HepG2 (cell line): ENCODE data around the gene HPCAL1. TPM values are rescaled to one million over a fixed set of nuclear protein-coding genes. Genes with fewer than 3 reads are reported as not detected.

Source experiments
- ATAC-seq: fragments of 200-7000 bp; cut with Tn5 transposase; 3 replicates; pipeline ENCODE4 v1.9.1; 2020; ENCODE audit warnings: mild to moderate bottlenecking, moderate library complexity
- BruUV-seq: library from RNA; stranded (reverse); fragments of 400-500 nt; replicated peaks from 2 replicates; lab custom pipeline; 2021; lab: Mats Ljungman, UMichigan
- CTCF ChIA-PET: fragments of 300-600 bp; formaldehyde crosslinking; extraction: SDS; loops from one replicate; lab custom pipeline; 2021; ENCODE audit warnings: low total read pairs, inconsistent platforms, low intra/inter-chr PET ratio; lab: Yijun Ruan, JAX
- POLR2A ChIA-PET: fragments of 350-600 bp; sonication (Branson Sonifier 250); formaldehyde crosslinking; loops from one replicate; lab custom pipeline; 2020; ENCODE audit warnings: antibody characterized with exemption, inconsistent platforms; lab: Yijun Ruan, JAX
- DNase-seq: peaks from one replicate; pipeline ENCODE4 v3.0.0-alpha.2; 2015; ENCODE audit warnings: low spot score
- FAIRE-seq: peaks from 3 replicates; lab custom pipeline; 2011; peaks lifted over from hg19 to GRCh38; lab: Jason Lieb, UNC
- H2AFZ ChIP-seq: one replicate; pipeline ENCODE4 v1.6.1; 2011; ENCODE audit warnings: low read length, inconsistent platforms
- H3K27ac ChIP-seq: fragments of 300-600 bp; 3 replicates; pipeline ENCODE4 v1.8.0; 2011; ENCODE audit warnings: mixed run types, mild to moderate bottlenecking, mixed read lengths, low read length, inconsistent platforms; ENCODE audit not compliant: insufficient read depth; ENCODE audit errors: extremely low read length
- H3K27me3 ChIP-seq, 2 experiments: fragments of 200-600 bp in 1 of 2; 2 replicates in 1 of 2; 3 replicates in 1 of 2; pipeline versions ENCODE4 v1.6.0 to v1.8.0; 2011; ENCODE audit warnings: low read length in 2 of 2, mild to moderate bottlenecking in 2 of 2, moderate library complexity in 2 of 2, inconsistent platforms in 1 of 2; ENCODE audit not compliant: insufficient read depth in 2 of 2, control insufficient read depth in 1 of 2
- H3K36me3 ChIP-seq, 2 experiments: fragments of 200-600 bp in 1 of 2; replicated peaks in 1 of 2; 2 replicates in 1 of 2; 3 replicates in 1 of 2; pipeline versions ENCODE4 v1.5.1 to v1.8.0; 2011; ENCODE audit warnings: low read length in 2 of 2, inconsistent platforms in 1 of 2; ENCODE audit not compliant: insufficient read depth in 2 of 2, control insufficient read depth in 1 of 2
- H3K4me1 ChIP-seq: 2 replicates; pipeline ENCODE4 v1.5.1; 2012; ENCODE audit warnings: low read length, inconsistent platforms; ENCODE audit not compliant: insufficient read depth
- H3K4me2 ChIP-seq: 2 replicates; pipeline ENCODE4 v1.6.0; 2011; ENCODE audit warnings: low read depth, low read length, inconsistent platforms
- H3K4me3 ChIP-seq, 3 experiments: fragments of 200-600 bp in 1 of 3; sonication (generic), shearing (Covaris generic) in 1 of 3; replicated peaks in 1 of 3; 2 replicates each; pipeline ENCODE4 v1.5.1; 2011 to 2016; ENCODE audit warnings: low read length in 3 of 3, inconsistent platforms in 2 of 3, low read depth in 2 of 3, mild to moderate bottlenecking in 2 of 3, control low read depth in 1 of 3, mixed read lengths in 1 of 3; ENCODE audit not compliant: insufficient read depth in 1 of 3
- H3K79me2 ChIP-seq: one replicate; pipeline ENCODE4 v1.6.1; 2011; ENCODE audit warnings: low read length, inconsistent platforms; ENCODE audit not compliant: insufficient read depth
- H3K9ac ChIP-seq: 2 replicates; pipeline ENCODE4 v1.6.0; 2011; ENCODE audit warnings: mild to moderate bottlenecking, low read depth, low read length, inconsistent platforms; ENCODE audit not compliant: insufficient read depth
- H3K9me3 ChIP-seq: 2 replicates; pipeline ENCODE4 v1.5.1; 2012; ENCODE audit warnings: mild to moderate bottlenecking, low read length
- H4K20me1 ChIP-seq: 2 replicates; pipeline ENCODE4 v1.6.0; 2011; ENCODE audit warnings: inconsistent platforms, mild to moderate bottlenecking, low read length, moderate library complexity; ENCODE audit not compliant: insufficient read depth
- MIER2 ChIP-seq: IDR thresholded peaks from 2 replicates; pipeline ENCODE4 v1.6.1; 2016; ENCODE audit warnings: missing biosample characterization, missing genetic modification reagents
- SAFB2 ChIP-seq: sonication (generic); formaldehyde crosslinking; IDR thresholded peaks from 2 replicates; pipeline ENCODE4 v1.5.1; 2020; ENCODE audit warnings: missing genetic modification reagents, low read depth, mild to moderate bottlenecking, borderline replicate concordance
- SP1 ChIP-seq, 2 experiments: fragments of 450-650 bp in 1 of 2; sonication (generic) in 1 of 2; formaldehyde crosslinking in 1 of 2; IDR thresholded peaks; 2 replicates each; pipeline versions ENCODE4 v1.4.0 to v1.6.1; 2016 to 2020; ENCODE audit warnings: missing genetic modification reagents in 1 of 2
- TAF1 ChIP-seq: sonication (generic); formaldehyde crosslinking; IDR thresholded peaks from 2 replicates; pipeline ENCODE4 v1.4.0; 2020; ENCODE audit warnings: missing genetic modification reagents
- TMF1 ChIP-seq: sonication (generic); formaldehyde crosslinking; IDR thresholded peaks from 2 replicates; pipeline ENCODE4 v1.8.1; 2022; ENCODE audit warnings: low read depth, missing genetic modification reagents
- UBTF ChIP-seq: sonication (generic); formaldehyde crosslinking; IDR thresholded peaks from 2 replicates; pipeline ENCODE4 v1.4.0; 2020; ENCODE audit warnings: mild to moderate bottlenecking, missing genetic modification reagents
- ZFP91 ChIP-seq: sonication (generic); formaldehyde crosslinking; IDR thresholded peaks from 2 replicates; pipeline ENCODE4 v1.9.0; 2022; ENCODE audit warnings: missing genetic modification reagents, mild to moderate bottlenecking, borderline replicate concordance
- ZNF451 ChIP-seq: sonication (generic); formaldehyde crosslinking; IDR thresholded peaks from 2 replicates; pipeline ENCODE4 v1.5.0; 2020; ENCODE audit warnings: mild to moderate bottlenecking, missing genetic modification reagents
- ZNF563 ChIP-seq: sonication (generic); formaldehyde crosslinking; IDR thresholded peaks from 2 replicates; pipeline ENCODE4 v1.8.0; 2022; ENCODE audit warnings: mild to moderate bottlenecking, moderate library complexity, missing genetic modification reagents
- ZNF564 ChIP-seq: sonication (generic); formaldehyde crosslinking; IDR thresholded peaks from 2 replicates; pipeline ENCODE4 v1.8.1; 2023; ENCODE audit warnings: mild to moderate bottlenecking, missing genetic modification reagents
- ZNF607 ChIP-seq: sonication (generic); formaldehyde crosslinking; IDR thresholded peaks from 2 replicates; pipeline ENCODE4 v1.5.1; 2020; ENCODE audit warnings: missing genetic modification reagents, mild to moderate bottlenecking, borderline replicate concordance
- ZNF616 ChIP-seq: sonication (generic); formaldehyde crosslinking; IDR thresholded peaks from 2 replicates; pipeline ENCODE4 v1.5.0; 2020; ENCODE audit warnings: low read depth, mild to moderate bottlenecking, missing genetic modification reagents
- ZNF678 ChIP-seq: sonication (generic); formaldehyde crosslinking; IDR thresholded peaks from 2 replicates; pipeline ENCODE4 v1.4.0; 2020; ENCODE audit warnings: mild to moderate bottlenecking, missing genetic modification reagents
- WGBS: methylation state at CpG from one replicate; pipeline ENCODE4 v1.1.6; 2017; ENCODE audit warnings: low lambda C conversion rate; 5-methylcytosine and 5-hydroxymethylcytosine counted together
- in situ Hi-C: cut with HindIII; loops from 2 replicates; pipeline ENCODE4 v1.10.0; 2017; ENCODE audit warnings: low pct_unique_long_range_greater_than_20kb; ENCODE audit not compliant: extremely low pct_ligation_motif_present
- intact Hi-C: fragments of 100-400 bp; cut with micrococcal nuclease; formaldehyde crosslinking; loops from one replicate; pipeline ENCODE4 v1.10.0; 2022; ENCODE audit not compliant: unreplicated experiment
- polyA plus RNA-seq, 8 experiments: library from polyadenylated mRNA; depleted of rRNA in 3 of 8; stranded (reverse) in 7 of 8; unstranded in 1 of 8; fragments of >200 nt; fragmentation: Illumina TruSeq in 4 of 8; extraction: Trizol in 4 of 8; gene quantifications; 2 replicates each; pipeline versions ENCODE4 v1.2.1 to v1.2.3, GENCODE V29; 2011 to 2016; ENCODE audit warnings: low read depth in 4 of 8, missing spikeins in 1 of 8, mixed read lengths in 1 of 8; ENCODE audit not compliant: insufficient read depth in 1 of 8
- total RNA-seq, 5 experiments: library from RNA; depleted of rRNA; stranded (reverse); fragments of >200 nt; fragmentation: Illumina TruSeq; extraction: Trizol; gene quantifications; 2 replicates each; pipeline ENCODE4 v1.2.3, GENCODE V29; 2016; ENCODE audit warnings: low read depth in 1 of 5
- TF ChIP-seq, protein P1 (sequence below): sonication (generic); formaldehyde crosslinking; IDR thresholded peaks from 2 replicates; pipeline ENCODE4 v1.5.0; 2020; ENCODE audit warnings: mild to moderate bottlenecking, missing genetic modification reagents, borderline replicate concordance

HPCAL1 gene
- total and polyA plus RNA-seq, 2 of the 13 experiments (the other 11 are each of a cell fraction or from before 2014, with no cell fraction given): 29.5 to 29.9 TPM

GRCh38 chr2:10330700-10331026 lies 28.0 kb downstream of the HPCAL1 start:
- intact Hi-C loops: no loop called here
- in situ Hi-C loops: no loop called here
- POLR2A ChIA-PET: interaction anchor here (1.2 to 5.6 kb wide), 2 partner anchors 28 to 79 kb away, joined by 3 to 47 read pairs; partner anchors contain the start of gene HPCAL1
- Histone ChIP-seq H3K36me3 (peaks cover 2 to 7% of the 10 kb centered on the region in 2 experiments; a peak in 2 of 5 replicates), H3K27ac (peak overlapping the region; percentile 60), H3K4me1 (peaks cover 80% of the 10 kb centered on the region), H2AFZ (no peak overlapping the region), H4K20me1 (peaks cover 4% of the 10 kb centered on the region; the same call in 1 of the 2 replicates), H3K4me2 (peak overlapping the region; percentile 90), H3K9me3 (peaks cover 7% of the 10 kb centered on the region; the same call in 1 of the 2 replicates), H3K9ac (peak overlapping the region; percentile 49), H3K4me3 (peak overlapping the region; percentile 47 to 67 (median 54)), H3K79me2 (peaks cover 52% of the 10 kb centered on the region), H3K27me3 (no peaks in the 10 kb centered on the region; a peak in 1 of 5 replicates)
- CTCF ChIA-PET: no interaction called here
- DNase-seq (no peak), FAIRE-seq (no peak), ATAC-seq (no peak)
- 91% methylated on average over 9 of the region's 9 CpGs for WGBS
- TF ChIP-seq ZNF678 (CRISPR knock-in tag) (no peak), UBTF (CRISPR knock-in tag) (0 out of 2 replicates have a peak, but pooled peaks have one; percentile 6), TAF1 (CRISPR knock-in tag) (no peak), TMF1 (CRISPR knock-in tag) (0 out of 2 replicates have a peak, but pooled peaks have one; percentile 30), ZNF563 (CRISPR knock-in tag) (0 out of 2 replicates have a peak, but pooled peaks have one; percentile 19), ZNF616 (0 out of 2 replicates have a peak, but pooled peaks have one; percentile 11), ZNF607 (CRISPR knock-in tag) (0 out of 2 replicates have a peak, but pooled peaks have one; percentile 8), ZNF451 (CRISPR knock-in tag) (peak; percentile 91), ZFP91 (CRISPR knock-in tag) (0 out of 2 replicates have a peak, but pooled peaks have one; percentile 0), SP1 (IDR thresholded peaks at IDR 0.05) (no peak), SP1 (CRISPR knock-in tag; IDR thresholded peaks at IDR 0.05) (peak; percentile 14; the same call in 1 of the 2 replicates), MIER2 (0 out of 2 replicates have a peak, but pooled peaks have one; percentile 6), SAFB2 (CRISPR knock-in tag) (no peak), ZNF564 (CRISPR knock-in tag) (no peak)
- TF ChIP-seq, protein P1, sequence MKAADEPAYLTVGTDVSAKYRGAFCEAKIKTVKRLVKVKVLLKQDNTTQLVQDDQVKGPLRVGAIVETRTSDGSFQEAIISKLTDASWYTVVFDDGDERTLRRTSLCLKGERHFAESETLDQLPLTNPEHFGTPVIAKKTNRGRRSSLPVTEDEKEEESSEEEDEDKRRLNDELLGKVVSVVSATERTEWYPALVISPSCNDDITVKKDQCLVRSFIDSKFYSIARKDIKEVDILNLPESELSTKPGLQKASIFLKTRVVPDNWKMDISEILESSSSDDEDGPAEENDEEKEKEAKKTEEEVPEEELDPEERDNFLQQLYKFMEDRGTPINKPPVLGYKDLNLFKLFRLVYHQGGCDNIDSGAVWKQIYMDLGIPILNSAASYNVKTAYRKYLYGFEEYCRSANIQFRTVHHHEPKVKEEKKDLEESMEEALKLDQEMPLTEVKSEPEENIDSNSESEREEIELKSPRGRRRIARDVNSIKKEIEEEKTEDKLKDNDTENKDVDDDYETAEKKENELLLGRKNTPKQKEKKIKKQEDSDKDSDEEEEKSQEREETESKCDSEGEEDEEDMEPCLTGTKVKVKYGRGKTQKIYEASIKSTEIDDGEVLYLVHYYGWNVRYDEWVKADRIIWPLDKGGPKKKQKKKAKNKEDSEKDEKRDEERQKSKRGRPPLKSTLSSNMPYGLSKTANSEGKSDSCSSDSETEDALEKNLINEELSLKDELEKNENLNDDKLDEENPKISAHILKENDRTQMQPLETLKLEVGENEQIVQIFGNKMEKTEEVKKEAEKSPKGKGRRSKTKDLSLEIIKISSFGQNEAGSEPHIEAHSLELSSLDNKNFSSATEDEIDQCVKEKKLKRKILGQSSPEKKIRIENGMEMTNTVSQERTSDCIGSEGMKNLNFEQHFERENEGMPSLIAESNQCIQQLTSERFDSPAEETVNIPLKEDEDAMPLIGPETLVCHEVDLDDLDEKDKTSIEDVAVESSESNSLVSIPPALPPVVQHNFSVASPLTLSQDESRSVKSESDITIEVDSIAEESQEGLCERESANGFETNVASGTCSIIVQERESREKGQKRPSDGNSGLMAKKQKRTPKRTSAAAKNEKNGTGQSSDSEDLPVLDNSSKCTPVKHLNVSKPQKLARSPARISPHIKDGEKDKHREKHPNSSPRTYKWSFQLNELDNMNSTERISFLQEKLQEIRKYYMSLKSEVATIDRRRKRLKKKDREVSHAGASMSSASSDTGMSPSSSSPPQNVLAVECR (CRISPR knock-in tag): peak; percentile 4; the same call in 1 of the 2 replicates
- BruUV-seq: no TSS peak
